Rectal smooth muscle tissue (tissue), 1 donor: ENCODE results near the gene PLEKHJ1.

Source experiments
- H3K27ac ChIP-seq: one replicate; pipeline ENCODE4 v1.7.0; 2013; ENCODE audit warnings: low read depth, low read length, inconsistent platforms
- H3K27me3 ChIP-seq: one replicate; pipeline ENCODE4 v1.7.0; 2013; ENCODE audit warnings: low read length; ENCODE audit not compliant: control insufficient read depth, insufficient read depth
- H3K36me3 ChIP-seq: one replicate; pipeline ENCODE4 v1.7.0; 2013; ENCODE audit warnings: low read length; ENCODE audit not compliant: control insufficient read depth, insufficient read depth
- H3K4me1 ChIP-seq: one replicate; pipeline ENCODE4 v1.7.0; 2013; ENCODE audit warnings: low read length; ENCODE audit not compliant: control insufficient read depth, insufficient read depth
- H3K4me3 ChIP-seq: one replicate; pipeline ENCODE4 v1.7.0; 2013; ENCODE audit warnings: low read length
- H3K9ac ChIP-seq: one replicate; pipeline ENCODE4 v1.7.0; 2013; ENCODE audit warnings: low read length

Gene PLEKHJ1

GRCh38 chr19:2250766-2251105 is 14.6 kb upstream of the PLEKHJ1 start:
- H3K36me3 ChIP-seq: peaks cover 23% of the 10 kb centered on the region
- no peak overlapping the region for H3K4me3 ChIP-seq
- H3K4me1 ChIP-seq: no peaks in the 10 kb centered on the region
- no peak overlapping the region for H3K27ac ChIP-seq
- H3K27me3 ChIP-seq: peaks cover 46% of the 10 kb centered on the region
- H3K9ac ChIP-seq: no peak overlapping the region

- Histone ChIP-seq H3K27ac (no peak overlapping the region), H3K27me3 (peaks cover 44% of the 10 kb centered on the region), H3K9ac (no peak overlapping the region), H3K4me3 (no peak overlapping the region), H3K4me1 (no peaks in the 10 kb centered on the region), H3K36me3 (peaks cover 29% of the 10 kb centered on the region)
Measured at GRCh38 chr19:2249880-2250765, 14.0 kb upstream of the PLEKHJ1 start.

GRCh38 chr19:2249010-2249866 is 13.1 kb upstream of the PLEKHJ1 start, which contains the start of gene AMH:
AMH (plus strand) TSS chr19:2249323; CDS start chr19:2249333, 10 bp downstream.
- no peak within 1 kb of the TSS for H3K4me3 ChIP-seq
- peaks cover 41% of the 10 kb centered on the region for H3K27me3 ChIP-seq
- no peak within 1 kb of the TSS for H3K27ac ChIP-seq
- H3K4me1 ChIP-seq: no peaks in the 10 kb centered on the region
- H3K9ac ChIP-seq: no peak within 1 kb of the TSS
- peaks cover 36% of the 10 kb centered on the region for H3K36me3 ChIP-seq

- Histone ChIP-seq H3K27ac (no peak overlapping the region), H3K36me3 (peaks cover 44% of the 10 kb centered on the region), H3K27me3 (peaks cover 37% of the 10 kb centered on the region), H3K4me1 (no peaks in the 10 kb centered on the region), H3K9ac (no peak overlapping the region), H3K4me3 (no peak overlapping the region)
Measured at GRCh38 chr19:2248136-2249009, 12.2 kb upstream of the PLEKHJ1 start.

GRCh38 chr19:2247433-2248101 is 11.4 kb upstream of the PLEKHJ1 start:
- H3K27me3 ChIP-seq: peaks cover 29% of the 10 kb centered on the region
- H3K27ac ChIP-seq: no peak overlapping the region
- H3K4me3 ChIP-seq: no peak overlapping the region
- H3K9ac ChIP-seq: no peak overlapping the region
- peaks cover 44% of the 10 kb centered on the region for H3K36me3 ChIP-seq
- no peaks in the 10 kb centered on the region for H3K4me1 ChIP-seq

GRCh38 chr19:2246801-2247361 is 10.8 kb upstream of the PLEKHJ1 start:
- H3K27me3 ChIP-seq: peaks cover 23% of the 10 kb centered on the region
- H3K4me3 ChIP-seq: no peak overlapping the region
- H3K4me1 ChIP-seq: no peaks in the 10 kb centered on the region
- no peak overlapping the region for H3K27ac ChIP-seq
- peaks cover 44% of the 10 kb centered on the region for H3K36me3 ChIP-seq
- no peak overlapping the region for H3K9ac ChIP-seq

- Histone ChIP-seq H3K4me3 (no peak overlapping the region), H3K9ac (no peak overlapping the region), H3K27ac (no peak overlapping the region), H3K27me3 (peaks cover 17% of the 10 kb centered on the region), H3K4me1 (peaks cover 1% of the 10 kb centered on the region), H3K36me3 (peaks cover 44% of the 10 kb centered on the region)
Measured at GRCh38 chr19:2246014-2246620, 10.0 kb upstream of the PLEKHJ1 start.

- no peak overlapping the region for H3K9ac ChIP-seq
- H3K4me1 ChIP-seq: peaks cover 9% of the 10 kb centered on the region
Measured at GRCh38 chr19:2245273-2245672, 9.1 kb upstream of the PLEKHJ1 start.

GRCh38 chr19:2244486-2244885 is 8.4 kb upstream of the PLEKHJ1 start:
- H3K4me1 ChIP-seq: peaks cover 14% of the 10 kb centered on the region
- no peak overlapping the region for H3K27ac ChIP-seq
- H3K27me3 ChIP-seq: peaks cover 3% of the 10 kb centered on the region
- H3K4me3 ChIP-seq: no peak overlapping the region
- H3K9ac ChIP-seq: no peak overlapping the region
- H3K36me3 ChIP-seq: peaks cover 47% of the 10 kb centered on the region

More at GRCh38 chr19:2245273-2245672, 9.1 kb upstream of the PLEKHJ1 start:
- Histone ChIP-seq H3K4me3 (no peak overlapping the region), H3K27ac (no peak overlapping the region), H3K27me3 (peaks cover 10% of the 10 kb centered on the region), H3K36me3 (peaks cover 47% of the 10 kb centered on the region)

GRCh38 chr19:2244125-2244411 is 7.9 kb upstream of the PLEKHJ1 start:
- no peak overlapping the region for H3K4me3 ChIP-seq
- peaks cover 18% of the 10 kb centered on the region for H3K4me1 ChIP-seq
- peaks cover 47% of the 10 kb centered on the region for H3K36me3 ChIP-seq
- no peak overlapping the region for H3K9ac ChIP-seq
- no peaks in the 10 kb centered on the region for H3K27me3 ChIP-seq
- H3K27ac ChIP-seq: no peak overlapping the region
